Stimulated activated CD8-positive, alpha-beta memory T cell treated with anti-CD3 and anti-CD28 coated beads, Interleukin-4, amount 100 ng/mL, for 4 hours (primary cell): Measurements from ENCODE around the gene SELENON.

ENCODE experiments used
- DNase-seq, 2 donors: peaks; one replicate each; pipeline ENCODE4 v3.0.0-alpha.2; 2020; ENCODE audit warnings: low read depth in 2 of 2, low spot score in 1 of 2

The SELENON gene

DNA sequence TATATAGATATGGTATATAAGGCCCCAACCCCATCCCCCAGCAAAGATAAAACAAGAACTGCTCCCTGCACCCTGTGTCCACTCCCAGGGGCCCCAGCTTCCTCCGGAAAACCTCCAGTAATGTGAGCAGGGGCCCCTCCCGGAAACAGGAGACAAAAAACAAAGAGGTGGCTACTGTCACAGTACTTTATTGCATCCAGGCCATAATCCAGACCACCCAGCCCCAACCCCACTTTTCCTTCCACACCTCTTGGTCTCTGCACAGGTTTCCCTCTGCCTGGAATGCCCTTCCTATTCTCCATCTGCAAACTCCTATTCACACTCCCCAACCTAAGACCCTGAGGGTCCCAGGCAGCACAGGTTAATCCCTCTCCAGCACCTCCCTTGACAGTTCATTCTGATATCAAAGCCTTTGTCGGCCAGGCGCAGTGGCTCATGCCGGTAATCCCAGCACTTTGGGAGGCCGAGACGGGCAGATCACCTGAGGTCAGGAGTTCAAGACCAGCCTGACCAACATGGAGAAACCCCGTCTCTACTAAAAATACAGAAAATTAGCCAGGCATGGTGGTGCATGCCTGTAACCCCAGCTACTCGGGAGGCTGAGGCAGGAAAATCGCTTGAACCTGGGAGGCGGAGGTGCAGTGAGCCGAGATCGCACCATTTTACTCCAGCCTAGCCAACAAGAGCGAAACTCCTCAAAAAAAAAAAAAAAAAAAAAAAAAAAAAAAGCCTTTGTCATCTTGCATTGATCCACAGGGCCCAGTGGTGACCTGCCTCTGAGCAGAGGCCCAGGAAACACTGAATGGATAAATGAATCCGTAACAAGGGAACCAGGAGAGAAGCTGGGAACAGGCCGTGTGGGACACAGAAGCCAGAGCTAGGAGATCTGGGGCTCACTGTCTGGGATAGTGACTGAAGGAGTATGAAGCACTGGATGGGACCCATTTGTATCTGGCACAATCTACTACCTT lies 61.6 kb downstream of the SELENON start:
- no peak for DNase-seq

DNA sequence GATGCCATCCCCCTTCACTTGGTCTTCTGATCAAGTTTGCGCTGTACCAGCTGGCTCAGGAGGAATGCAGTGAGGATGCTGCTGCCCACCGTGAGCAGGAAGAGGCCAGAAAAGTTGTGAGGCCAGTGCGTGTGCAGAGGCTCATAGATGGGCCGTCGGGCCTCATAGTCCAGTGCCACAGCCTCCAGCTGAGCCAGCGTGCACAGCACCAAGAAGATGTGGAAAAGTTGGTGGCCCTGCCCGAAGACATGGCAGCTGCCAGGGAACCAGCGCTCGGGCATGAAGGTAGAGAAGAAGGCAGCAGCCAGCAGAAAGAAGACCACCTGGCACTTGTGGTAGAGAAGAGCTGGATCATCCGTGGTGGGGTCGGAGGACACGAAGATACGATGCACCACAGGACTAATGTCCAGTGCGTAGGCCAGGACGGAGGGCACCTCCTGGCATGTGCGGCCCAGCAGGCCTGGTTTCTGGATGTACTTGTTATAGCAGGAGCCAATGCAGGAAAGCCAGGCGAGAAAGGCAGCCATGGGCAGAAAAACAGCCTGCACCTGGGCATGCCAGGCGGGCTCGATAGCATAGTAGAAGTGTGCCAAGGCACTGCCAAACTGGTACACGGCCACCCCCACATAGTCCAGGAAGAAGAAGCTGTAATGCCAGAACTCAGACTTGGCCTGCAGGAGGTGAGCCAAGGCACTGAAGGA lies 62.9 kb downstream of the SELENON start:
- DNase-seq = no peak

DNA sequence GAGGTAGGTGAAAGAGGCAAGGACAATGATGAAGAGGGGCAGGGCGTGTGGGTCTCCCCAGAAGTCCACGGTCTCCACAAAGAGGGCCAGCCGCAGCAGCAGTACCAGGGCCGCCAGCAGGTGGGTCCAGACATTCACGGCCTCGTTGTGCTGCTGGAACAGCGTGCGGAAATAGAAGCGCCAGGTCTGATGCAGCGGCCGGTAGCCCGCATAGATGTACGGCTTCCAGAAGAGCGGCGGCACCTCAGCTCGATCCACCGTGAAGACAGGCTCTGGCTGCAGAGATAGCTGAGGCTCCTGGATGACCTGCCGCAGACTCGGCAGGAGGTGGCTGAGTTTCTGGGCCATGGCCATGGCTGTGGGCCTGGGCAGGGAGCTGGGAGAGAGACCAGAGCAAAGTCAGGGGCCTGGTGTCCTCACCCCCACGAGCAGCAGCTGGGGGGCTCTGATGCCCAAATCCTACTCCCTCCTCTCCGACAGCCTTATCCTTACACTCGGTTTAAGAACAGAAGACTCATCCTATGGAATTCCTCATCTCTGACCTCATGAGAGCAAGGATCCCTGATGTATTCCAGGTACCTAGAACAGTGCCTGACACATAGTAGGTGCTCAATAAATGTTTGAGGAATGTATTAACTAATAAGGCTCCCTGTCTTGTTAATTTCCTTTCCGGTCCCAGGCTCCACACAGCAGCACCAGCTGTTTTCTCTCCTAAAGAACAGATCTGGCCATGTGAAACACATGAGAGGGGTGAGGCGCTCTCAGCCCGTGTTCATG lies 63.7 kb downstream of the SELENON start:
- DNase-seq = no peak

DNA sequence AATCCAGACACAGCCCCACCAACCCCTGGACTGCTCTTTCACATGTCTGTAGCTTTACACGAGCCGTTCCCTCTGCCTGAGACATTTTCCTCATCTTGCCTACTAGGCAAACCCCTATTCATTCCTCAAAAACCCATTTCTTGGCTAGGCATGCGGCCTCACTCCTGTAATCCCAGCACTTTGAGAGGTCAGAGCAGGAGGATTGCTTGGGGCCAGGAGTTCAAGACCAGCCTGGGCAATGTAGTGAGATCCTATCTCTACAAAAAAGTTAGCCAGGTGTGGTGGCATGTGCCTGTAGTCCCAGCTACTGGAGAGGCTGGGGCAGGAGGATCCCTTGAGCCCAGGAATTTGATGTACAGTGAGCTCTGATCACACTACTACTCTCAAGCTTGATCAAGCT lies 64.4 kb downstream of the SELENON start:
- DNase-seq = no peak

DNA sequence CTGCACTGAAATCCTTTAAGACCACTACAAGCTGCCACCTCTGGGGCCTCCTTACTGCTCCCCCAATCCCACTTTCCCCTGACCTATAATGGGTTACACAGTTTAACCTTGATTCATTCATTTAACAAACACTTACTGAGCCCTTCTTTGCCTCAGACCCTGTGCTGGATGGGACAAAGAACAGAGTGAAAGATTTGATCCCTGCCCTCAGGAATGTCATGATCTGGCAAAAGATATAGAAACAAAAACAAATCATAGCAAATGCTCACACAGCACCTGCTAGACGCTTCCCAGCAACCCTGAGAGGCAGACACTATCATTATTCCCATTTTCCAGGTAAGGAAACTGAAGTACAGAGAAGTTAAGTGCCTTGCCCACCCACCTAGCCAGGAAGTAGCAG lies 66.3 kb downstream of the SELENON start:
- no peak for DNase-seq

DNA sequence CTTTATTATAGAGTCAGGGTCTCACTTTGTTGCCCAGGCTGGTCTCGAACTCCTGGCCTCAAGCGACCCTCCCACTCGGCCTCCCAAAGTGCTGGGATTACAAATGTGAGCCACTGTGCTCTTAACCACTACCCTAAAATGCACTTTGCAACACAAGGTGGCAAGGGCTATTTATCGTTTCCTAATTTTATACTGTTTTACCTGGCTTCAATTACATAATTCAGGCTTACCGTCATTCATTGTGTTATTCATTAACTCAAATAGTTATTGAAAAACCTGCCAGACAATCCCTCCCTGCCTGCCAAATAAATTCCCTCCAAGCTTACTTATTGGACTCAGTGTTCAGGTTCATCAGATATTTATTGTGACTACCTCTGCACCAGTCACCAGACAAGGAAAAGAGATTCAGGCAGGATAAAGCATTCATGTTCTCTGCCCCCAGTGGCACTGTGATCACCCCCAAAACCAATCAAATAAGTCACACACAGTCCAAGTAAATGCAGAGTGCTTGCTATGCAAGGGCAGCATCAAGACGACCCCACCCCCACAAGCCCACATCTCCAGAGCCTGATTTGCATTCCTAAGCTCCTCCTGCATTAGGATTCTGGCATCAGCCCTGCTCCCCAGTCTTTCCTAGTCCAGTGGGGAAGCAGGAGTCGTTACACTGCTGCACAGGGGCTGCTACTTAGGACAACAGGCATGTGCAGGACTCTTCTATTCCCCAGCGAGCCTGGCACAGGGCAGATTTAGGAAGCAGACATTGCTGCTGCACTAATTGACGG lies 67.4 kb downstream of the SELENON start:
- no peak for DNase-seq
